ENCODE results near the gene VPS11. TPM values are rescaled to one million over a fixed set of nuclear protein-coding genes. Genes with fewer than 3 reads are reported as not detected.

Gene VPS11
- 17.5 and 21.9 TPM in 2 replicates for total RNA-seq (2014; rRNA removed; shearing (Covaris generic))

DNA sequence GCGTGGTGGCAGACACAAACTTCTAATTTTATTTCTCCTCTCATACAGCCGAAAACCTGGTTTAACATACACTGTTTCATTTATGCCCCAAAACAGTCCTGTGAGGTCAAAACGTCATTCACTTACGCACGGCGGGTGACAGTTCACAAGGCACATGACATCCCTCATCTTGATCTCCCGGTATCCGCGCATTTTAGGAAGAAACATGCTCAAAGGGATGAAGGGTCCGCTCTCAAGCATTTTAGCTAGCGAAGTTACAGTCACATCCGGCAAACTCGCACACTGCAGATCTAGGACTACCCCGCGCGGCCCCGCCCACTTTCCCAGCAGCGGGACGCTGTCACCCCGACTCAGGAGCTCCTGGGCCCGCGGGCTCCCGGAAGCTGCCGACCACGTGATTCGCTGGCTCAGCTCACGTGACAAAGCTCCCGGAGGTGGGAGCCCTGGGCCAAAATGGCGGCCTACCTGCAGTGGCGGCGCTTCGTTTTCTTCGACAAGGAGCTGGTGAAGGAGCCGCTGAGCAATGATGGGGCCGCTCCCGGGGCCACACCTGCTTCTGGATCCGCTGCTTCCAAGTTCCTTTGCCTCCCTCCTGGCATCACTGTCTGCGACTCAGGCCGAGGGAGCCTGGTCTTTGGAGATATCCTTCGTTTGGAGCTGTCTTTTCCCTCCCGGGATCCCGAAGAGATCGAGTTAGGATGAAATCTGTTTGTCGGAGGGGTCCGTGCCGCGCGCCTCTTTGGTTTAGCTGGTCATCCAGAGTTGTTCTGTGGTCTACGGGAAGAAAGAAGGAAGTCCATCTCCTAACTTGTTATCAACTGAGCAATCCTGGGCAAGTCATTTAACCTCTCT lies at the start of gene VPS11:
TSS of gene VPS11 (plus strand) at position 448 of the 852 bp plus-strand sequence. CDS start at position 454, 6 bp downstream.
- peaks cover 4% of the 10 kb centered on the region; the same call in 1 of the 2 replicates for H3K36me3 ChIP-seq (replicated peaks; ENCODE audit: control insufficient read depth, insufficient read depth, low read length)
- peak within 1 kb of the TSS; percentile 91 for H3K4me3 ChIP-seq (ENCODE audit: insufficient read depth, low read depth, low read length)
- H3K27me3 ChIP-seq (ENCODE audit: control insufficient read depth, insufficient read depth, low read length), result no peaks in the 10 kb centered on the region
- DNase-seq, result peak; percentile 99

DNA sequence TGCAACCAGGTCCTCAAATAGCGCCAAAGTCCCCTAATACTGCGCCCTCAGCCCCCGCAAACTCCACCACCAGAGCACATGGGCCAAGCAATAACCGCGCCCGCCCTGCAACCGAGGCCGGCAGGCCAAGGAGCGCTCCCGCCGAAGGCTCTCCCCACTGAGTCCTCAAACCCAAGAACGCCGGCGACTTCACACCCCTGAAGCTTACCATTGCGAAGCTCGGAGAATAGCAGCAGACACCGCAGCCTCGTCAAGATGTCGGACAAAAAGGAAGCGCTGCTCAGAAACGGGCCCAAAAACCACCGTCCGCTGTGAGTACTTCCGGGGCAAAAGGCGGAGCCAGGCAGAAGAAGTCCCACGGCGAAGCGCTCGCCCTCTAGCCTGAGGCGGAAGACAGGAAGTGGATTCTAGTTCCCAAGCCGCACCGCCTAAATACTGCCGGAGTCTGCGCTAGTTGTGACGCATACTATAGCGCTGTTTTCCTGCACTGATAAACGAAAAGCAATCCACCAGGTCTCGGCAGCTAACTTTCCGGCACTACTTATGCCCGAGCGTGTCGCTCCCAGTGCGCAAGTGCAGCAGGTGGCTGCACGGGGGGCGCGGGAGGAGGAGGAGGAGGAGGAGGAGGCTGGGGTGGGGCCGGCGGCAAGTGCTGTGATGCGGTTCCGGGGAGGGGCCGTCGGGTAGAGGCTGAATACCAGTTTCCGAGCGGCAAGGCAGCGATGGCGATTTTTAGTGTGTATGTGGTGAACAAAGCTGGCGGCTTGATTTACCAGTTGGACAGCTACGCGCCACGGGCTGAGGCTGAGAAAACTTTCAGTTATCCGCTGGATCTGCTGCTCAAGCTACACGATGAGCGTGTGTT lies 49.3 kb upstream of the VPS11 start, which contains the start of the genes RPS25 and TRAPPC4:
TSS of gene RPS25 (minus strand) at position 270 of the 865 bp plus-strand sequence. CDS start at position 211, 59 bp downstream.
TSS of gene TRAPPC4 (plus strand) at position 693 of the 865 bp plus-strand sequence. CDS start at position 723, 30 bp downstream.
- peak; percentile 95 for DNase-seq
- H3K4me3 ChIP-seq (ENCODE audit: insufficient read depth, low read depth, low read length), result peak within 1 kb of the TSS; percentile 75
- peaks cover 41% of the 10 kb centered on the region for H3K36me3 ChIP-seq (replicated peaks; ENCODE audit: control insufficient read depth, insufficient read depth, low read length)
- no peaks in the 10 kb centered on the region for H3K27me3 ChIP-seq (ENCODE audit: control insufficient read depth, insufficient read depth, low read length)

DNA sequence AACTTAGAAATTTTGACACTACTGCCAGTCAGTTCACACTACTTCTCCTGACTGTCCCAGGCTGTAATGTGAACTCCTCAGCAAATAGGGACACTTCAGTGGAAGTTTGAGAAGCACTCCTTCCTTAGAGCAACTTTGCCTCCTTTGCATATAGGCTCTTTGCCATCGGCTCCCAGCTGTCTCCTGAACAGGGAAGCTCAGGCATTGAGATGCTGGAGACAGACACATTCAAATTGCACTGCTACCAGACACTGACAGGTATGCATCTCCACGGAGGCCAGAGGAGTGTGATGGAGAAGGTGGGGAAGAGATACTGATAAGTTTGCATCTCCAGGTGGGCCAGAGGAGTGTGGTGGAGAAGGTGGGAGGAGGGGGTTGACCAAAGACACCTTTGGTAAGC lies 47.6 kb upstream of the VPS11 start:
- peaks cover 47% of the 10 kb centered on the region for H3K36me3 ChIP-seq (replicated peaks; ENCODE audit: control insufficient read depth, insufficient read depth, low read length)

DNA sequence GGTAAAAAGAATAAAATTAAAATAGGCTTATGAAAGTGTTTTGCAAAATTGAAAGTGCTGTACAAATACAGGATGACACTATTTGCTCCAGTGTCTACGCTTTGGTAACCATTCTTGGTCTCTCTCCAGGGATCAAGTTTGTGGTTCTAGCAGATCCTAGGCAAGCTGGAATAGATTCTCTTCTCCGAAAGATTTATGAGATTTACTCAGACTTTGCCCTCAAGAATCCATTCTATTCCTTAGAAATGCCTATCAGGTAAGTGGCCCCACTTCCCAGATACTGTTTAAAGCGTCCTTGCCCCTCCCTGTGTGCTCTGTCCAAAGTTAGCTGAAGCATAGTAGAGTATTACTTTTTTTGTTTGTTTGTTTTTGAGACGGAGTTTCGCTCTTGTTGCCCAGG lies 46.0 kb upstream of the VPS11 start:
- Histone ChIP-seq H3K36me3 (replicated peaks; ENCODE audit: control insufficient read depth, insufficient read depth, low read length) (peaks cover 41% of the 10 kb centered on the region), H3K27me3 (ENCODE audit: control insufficient read depth, insufficient read depth, low read length) (no peaks in the 10 kb centered on the region), H3K4me3 (ENCODE audit: insufficient read depth, low read depth, low read length) (no peak overlapping the region)
- DNase-seq, result no peak

More for the DNA sequence above, 47.6 kb upstream of the VPS11 start:
- H3K27me3 ChIP-seq (ENCODE audit: control insufficient read depth, insufficient read depth, low read length), result no peaks in the 10 kb centered on the region
- H3K4me3 ChIP-seq (ENCODE audit: insufficient read depth, low read depth, low read length), result no peak overlapping the region
- DNase-seq, result peak; percentile 15

DNA sequence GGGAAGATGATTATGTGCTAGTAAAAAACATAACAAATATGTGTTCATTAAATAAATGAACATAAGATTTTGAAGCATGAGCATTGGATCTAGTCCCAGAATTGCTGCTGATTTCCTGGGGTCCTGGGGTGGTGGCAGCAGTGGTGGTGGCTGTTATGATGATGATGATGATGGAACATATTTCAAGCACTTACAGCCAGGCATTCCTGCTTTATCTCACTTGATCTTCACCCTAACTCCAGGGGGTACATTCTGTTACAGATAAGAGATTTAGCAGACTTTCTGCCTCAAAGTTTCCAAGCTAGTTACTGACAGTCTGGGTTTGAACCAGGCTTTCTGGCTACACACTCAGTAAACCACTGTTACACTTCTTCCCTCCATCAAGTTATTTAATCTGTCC lies 43.9 kb upstream of the VPS11 start:
- Histone ChIP-seq H3K27me3 (ENCODE audit: control insufficient read depth, insufficient read depth, low read length) (no peaks in the 10 kb centered on the region), H3K4me3 (ENCODE audit: insufficient read depth, low read depth, low read length) (no peak overlapping the region), H3K36me3 (replicated peaks; ENCODE audit: control insufficient read depth, insufficient read depth, low read length) (peaks cover 56% of the 10 kb centered on the region)
- no peak for DNase-seq

DNA sequence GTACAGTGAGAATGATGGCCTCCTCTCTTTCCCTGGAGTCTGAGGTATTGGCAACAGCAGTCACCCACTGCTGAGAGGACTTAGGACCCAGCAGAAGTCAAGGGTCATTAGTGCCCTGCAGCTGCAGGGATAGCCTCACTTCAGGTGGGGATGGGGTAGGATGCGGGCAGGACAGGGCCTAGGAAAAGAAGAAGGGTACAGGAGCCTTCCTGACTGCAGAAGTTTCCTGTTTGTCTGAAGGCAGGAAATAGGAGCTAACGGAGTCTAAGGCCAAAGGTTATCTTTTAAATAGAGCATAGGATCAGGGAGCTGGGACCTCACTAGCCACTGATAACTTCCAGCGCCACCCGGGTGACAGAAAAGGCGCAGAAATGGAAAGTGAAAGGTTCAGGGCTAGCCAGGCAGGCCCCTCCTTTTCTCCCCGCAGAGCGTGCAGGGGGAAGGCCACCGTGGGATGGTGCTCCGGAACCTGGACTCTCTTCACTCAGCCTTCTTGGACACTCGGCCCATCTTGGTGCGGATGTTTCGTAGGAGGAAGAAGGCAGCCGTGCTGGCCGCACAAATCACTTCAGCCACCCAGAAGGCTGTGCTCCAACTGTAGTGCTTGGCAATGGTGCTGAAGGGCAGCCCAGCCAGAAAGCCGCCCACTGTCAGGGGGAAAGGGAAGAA lies 43.1 kb upstream of the VPS11 start:
- H3K27me3 ChIP-seq (ENCODE audit: control insufficient read depth, insufficient read depth, low read length), result no peaks in the 10 kb centered on the region
- peaks cover 61% of the 10 kb centered on the region for H3K36me3 ChIP-seq (replicated peaks; ENCODE audit: control insufficient read depth, insufficient read depth, low read length)
- DNase-seq, result peak; percentile 22
- H3K4me3 ChIP-seq (ENCODE audit: insufficient read depth, low read depth, low read length), result no peak overlapping the region

DNA sequence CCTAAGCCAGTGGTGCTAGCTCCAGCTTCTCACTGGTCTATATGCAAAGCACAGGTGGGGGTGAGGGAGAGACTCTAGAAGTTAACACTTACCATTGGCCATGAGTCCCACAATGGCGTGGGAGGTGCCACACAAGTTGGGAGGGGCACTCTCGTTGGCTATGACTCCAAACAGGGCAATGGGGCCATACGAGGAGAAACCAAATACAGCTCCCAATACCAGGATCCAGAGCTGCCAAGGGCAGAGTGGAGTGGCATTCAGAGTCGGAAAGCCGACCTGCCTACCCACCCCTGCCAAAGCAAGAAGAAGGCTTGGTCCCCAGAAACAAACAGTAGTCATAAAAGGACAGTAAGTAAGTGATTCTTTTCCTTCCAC lies 42.5 kb upstream of the VPS11 start:
- no peaks in the 10 kb centered on the region for H3K27me3 ChIP-seq (ENCODE audit: control insufficient read depth, insufficient read depth, low read length)
- DNase-seq, result peak; percentile 26
- no peak overlapping the region for H3K4me3 ChIP-seq (ENCODE audit: insufficient read depth, low read depth, low read length)
- peaks cover 59% of the 10 kb centered on the region for H3K36me3 ChIP-seq (replicated peaks; ENCODE audit: control insufficient read depth, insufficient read depth, low read length)

DNA sequence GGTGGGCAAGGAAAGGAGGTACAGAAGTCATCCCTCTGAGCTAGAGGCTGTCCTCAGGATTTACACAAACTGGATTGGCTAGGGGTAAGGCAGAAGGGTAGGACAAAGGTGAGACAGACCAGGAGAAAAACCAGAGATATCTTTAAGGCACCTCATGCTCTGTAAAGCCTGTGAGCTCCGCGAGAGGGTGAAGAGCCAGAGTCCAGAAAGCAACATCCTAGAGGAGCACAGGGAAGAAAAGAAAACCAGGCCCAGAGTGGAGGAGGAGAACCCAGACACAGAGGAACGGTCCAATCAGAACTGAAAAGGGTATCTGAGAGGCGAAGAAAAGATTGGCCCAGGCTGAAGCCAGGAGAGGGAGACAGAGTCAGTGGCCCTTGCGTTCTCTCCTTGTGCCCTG lies 42.1 kb upstream of the VPS11 start:
- H3K36me3 ChIP-seq (replicated peaks; ENCODE audit: control insufficient read depth, insufficient read depth, low read length), result peaks cover 57% of the 10 kb centered on the region
- H3K27me3 ChIP-seq (ENCODE audit: control insufficient read depth, insufficient read depth, low read length), result no peaks in the 10 kb centered on the region
- H3K4me3 ChIP-seq (ENCODE audit: insufficient read depth, low read depth, low read length), result no peak overlapping the region
- DNase-seq, result no peak

DNA sequence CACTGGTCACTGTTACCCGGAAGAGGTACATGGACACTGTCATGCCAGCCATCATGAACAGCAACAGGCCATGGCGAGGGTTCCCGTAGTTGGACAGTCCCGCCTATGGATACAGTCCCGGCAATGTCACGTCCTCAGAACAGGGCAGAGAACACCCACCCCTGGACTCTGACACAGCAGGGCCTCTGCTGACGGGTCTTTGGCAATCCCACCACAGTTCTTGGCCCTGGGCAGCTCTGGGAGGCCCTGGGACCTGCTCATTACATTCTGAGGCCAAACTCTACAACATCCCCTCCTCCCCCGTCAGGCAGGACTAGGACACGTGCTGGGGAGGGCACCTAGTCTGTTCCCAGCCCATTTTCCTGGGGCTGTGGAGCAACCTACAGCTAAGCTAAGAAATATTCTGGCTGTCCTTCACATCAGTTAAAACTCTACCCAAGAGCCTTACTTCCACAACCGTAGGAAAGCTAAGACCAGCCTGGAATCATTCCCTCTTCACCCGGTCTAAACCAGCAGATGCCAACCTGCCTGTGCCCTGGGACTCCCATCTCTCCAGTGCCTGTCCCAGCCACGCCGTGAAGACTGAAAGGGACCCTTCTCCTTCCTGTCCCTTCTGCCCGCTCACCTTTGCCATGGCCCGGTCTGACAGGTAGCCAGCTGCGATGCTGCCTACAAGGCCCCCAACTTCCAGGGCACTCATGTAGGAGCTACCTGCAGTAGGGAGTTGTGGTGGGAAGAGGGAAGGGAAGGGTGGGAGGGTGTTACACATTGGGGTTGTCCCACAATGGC lies 41.4 kb upstream of the VPS11 start:
- Histone ChIP-seq H3K36me3 (replicated peaks; ENCODE audit: control insufficient read depth, insufficient read depth, low read length) (peaks cover 56% of the 10 kb centered on the region), H3K4me3 (ENCODE audit: insufficient read depth, low read depth, low read length) (no peak overlapping the region)

DNA sequence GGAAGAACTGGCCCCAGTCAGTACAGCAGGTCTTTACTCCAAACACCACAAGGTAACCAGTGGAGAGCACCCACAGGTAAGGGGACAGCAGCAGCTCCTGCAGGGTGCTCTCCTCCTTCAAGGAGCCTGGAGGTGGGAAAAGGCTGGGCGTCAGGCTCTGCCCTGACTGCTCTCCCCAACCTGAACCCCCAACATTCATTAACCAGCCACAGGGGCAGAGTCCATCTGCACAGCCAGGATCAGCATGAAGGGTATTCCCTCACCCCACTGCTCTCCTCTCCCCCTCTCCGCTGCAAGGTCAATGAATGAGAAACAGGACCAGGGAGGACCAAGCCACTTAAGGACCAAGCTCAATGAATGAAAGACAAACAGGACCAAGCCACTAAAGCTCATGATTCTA lies 40.6 kb upstream of the VPS11 start:
- Histone ChIP-seq H3K36me3 (replicated peaks; ENCODE audit: control insufficient read depth, insufficient read depth, low read length) (peaks cover 53% of the 10 kb centered on the region), H3K27me3 (ENCODE audit: control insufficient read depth, insufficient read depth, low read length) (no peaks in the 10 kb centered on the region), H3K4me3 (ENCODE audit: insufficient read depth, low read depth, low read length) (no peak overlapping the region)
- peak; percentile 13 for DNase-seq

More for the DNA sequence above, 41.4 kb upstream of the VPS11 start:
- H3K27me3 ChIP-seq (ENCODE audit: control insufficient read depth, insufficient read depth, low read length), result no peaks in the 10 kb centered on the region
- DNase-seq, result peak; percentile 10

DNA sequence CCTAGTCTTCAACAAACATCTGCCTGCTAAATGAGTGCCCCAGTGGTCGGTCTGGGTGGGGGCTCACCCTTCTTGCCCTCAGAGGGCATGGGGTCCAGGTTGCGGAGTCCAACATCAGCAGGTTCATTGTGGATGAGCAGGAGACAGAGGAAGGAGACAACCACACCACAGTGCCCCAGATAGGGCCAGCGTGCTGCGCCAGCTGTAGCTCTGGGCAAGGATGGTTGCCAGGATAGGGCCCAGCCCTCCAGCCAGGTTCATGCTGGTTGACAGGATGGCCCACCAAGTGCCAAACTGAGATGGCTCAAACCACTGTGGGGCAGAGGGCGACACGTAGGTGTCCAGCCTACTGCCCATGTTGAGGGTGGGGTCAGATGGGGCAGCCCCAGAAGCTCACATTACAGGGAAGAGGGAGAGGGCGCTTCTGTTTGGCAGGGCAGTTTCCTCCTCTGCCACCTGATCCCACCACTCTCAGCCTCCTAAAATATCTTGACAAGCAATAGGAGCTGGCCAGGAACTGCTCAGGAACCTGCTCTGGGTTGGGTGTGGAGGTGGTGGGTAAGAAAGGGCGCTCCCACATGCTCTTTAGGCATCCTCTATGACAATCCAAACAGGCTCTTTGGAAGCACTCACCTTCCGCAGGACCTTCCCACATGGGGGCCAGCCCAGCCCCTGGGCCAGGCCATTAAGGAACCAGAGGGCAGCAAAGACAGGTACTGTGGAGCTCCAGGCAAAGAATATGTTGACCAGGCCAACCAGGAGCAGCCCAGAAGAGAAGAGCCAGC lies 39.9 kb upstream of the VPS11 start:
- no peak for DNase-seq
- Histone ChIP-seq H3K4me3 (ENCODE audit: insufficient read depth, low read depth, low read length) (no peak overlapping the region), H3K27me3 (ENCODE audit: control insufficient read depth, insufficient read depth, low read length) (no peaks in the 10 kb centered on the region), H3K36me3 (replicated peaks; ENCODE audit: control insufficient read depth, insufficient read depth, low read length) (peaks cover 52% of the 10 kb centered on the region)

DNA sequence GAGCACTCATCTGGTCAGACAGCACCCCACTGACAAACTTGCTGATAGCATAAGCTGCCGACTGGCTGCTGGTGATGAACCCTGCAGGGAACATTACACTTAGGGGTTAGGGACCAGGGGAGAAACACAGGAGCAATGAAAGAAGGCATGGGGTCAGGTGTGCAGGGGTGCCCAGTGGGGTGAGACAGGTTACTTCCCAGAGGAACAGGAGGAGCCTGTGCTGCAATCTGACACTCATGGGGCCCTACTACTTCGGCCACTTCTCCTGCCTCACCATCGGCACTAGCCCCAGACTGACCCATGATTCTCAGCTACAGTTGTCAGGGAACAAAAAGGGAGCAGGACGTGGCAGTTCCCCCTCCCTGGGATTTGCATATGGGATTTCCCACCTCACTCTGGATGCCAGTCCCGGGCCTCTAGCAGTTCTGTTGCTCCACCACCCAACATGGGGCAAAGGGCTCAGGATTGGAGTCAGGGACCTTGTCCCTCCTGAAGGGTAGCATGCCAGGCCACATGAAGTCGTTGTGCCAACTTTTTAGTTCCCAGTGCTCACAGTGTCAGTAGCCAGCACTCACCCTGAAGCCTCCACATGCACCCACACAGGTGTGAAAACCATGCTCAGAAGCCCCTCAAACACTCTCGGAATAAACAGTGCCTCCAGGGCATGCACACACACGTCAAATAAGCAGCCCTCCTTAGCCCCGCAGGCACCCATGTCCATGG lies 39.1 kb upstream of the VPS11 start:
- DNase-seq, result peak; percentile 17
- no peak overlapping the region; the same call in 1 of the 2 replicates for H3K4me3 ChIP-seq (ENCODE audit: insufficient read depth, low read depth, low read length)
- H3K27me3 ChIP-seq (ENCODE audit: control insufficient read depth, insufficient read depth, low read length), result no peaks in the 10 kb centered on the region
- H3K36me3 ChIP-seq (replicated peaks; ENCODE audit: control insufficient read depth, insufficient read depth, low read length), result peaks cover 46% of the 10 kb centered on the region

DNA sequence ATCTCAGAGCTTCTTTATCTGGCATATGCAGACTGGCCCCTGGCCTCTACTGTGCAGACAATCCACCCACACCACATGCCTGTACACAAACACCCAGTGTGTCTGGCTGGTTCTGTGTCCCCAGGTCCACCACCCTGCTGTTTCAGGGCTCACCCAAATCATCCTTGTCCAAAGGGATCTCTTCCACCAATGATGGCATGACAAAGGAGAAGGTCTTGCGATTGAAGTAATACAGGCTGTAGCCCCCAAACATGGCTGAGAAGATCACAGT lies 38.6 kb upstream of the VPS11 start:
- DNase-seq, result no peak
- no peaks in the 10 kb centered on the region for H3K27me3 ChIP-seq (ENCODE audit: control insufficient read depth, insufficient read depth, low read length)
- peak overlapping the region; percentile 96; the same call in 1 of the 2 replicates for H3K4me3 ChIP-seq (ENCODE audit: insufficient read depth, low read depth, low read length)
- peaks cover 41% of the 10 kb centered on the region for H3K36me3 ChIP-seq (replicated peaks; ENCODE audit: control insufficient read depth, insufficient read depth, low read length)

All from H7 (cell line).